ENCODE data around the gene PODN. TPM values are rescaled to one million over a fixed set of nuclear protein-coding genes. Genes with fewer than 3 reads are reported as not detected.
A peak's percentile ranks its signal among the peaks of the same experiment; 100 is the strongest.

The PODN gene
- total RNA-seq, 1 donor from 2014 or later, result 0.53 TPM

DNA sequence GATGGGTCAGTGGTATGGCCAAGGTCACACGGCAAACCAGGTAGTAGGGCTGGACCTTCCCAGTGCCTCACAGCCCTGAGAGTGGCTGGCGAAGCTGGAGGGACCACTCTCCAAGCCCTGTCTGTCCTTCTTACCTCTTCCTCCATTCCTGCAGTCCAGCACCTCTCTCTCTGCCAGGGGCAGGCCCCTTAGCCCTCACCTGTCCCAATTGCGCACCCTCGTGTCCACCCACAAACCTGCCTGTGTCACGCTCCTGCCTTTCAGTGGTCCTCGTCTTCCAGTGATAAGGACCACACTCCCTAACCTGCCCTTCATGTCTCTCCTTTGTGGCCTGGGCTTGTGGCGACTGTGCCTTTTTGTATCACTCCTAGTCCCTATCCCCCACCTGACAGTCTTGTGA, 3.4 kb downstream of the PODN start:
- H3K27me3 ChIP-seq (ENCODE audit: control insufficient read depth, insufficient read depth, low read length), result peaks cover 28% of the 10 kb centered on the region
- no peak for FAIRE-seq
- no peaks in the 10 kb centered on the region for H3K36me3 ChIP-seq (ENCODE audit: control insufficient read depth, insufficient read depth, low read length)
- TF ChIP-seq, protein P1, sequence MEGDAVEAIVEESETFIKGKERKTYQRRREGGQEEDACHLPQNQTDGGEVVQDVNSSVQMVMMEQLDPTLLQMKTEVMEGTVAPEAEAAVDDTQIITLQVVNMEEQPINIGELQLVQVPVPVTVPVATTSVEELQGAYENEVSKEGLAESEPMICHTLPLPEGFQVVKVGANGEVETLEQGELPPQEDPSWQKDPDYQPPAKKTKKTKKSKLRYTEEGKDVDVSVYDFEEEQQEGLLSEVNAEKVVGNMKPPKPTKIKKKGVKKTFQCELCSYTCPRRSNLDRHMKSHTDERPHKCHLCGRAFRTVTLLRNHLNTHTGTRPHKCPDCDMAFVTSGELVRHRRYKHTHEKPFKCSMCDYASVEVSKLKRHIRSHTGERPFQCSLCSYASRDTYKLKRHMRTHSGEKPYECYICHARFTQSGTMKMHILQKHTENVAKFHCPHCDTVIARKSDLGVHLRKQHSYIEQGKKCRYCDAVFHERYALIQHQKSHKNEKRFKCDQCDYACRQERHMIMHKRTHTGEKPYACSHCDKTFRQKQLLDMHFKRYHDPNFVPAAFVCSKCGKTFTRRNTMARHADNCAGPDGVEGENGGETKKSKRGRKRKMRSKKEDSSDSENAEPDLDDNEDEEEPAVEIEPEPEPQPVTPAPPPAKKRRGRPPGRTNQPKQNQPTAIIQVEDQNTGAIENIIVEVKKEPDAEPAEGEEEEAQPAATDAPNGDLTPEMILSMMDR (IDR thresholded peaks at IDR 0.05; ENCODE audit: insufficient read depth, low read length, severe bottlenecking), result no peak
- H3K4me3 ChIP-seq (ENCODE audit: low read depth, low read length), result no peak overlapping the region
- no peak for DNase-seq (ENCODE audit: low read depth)

DNA sequence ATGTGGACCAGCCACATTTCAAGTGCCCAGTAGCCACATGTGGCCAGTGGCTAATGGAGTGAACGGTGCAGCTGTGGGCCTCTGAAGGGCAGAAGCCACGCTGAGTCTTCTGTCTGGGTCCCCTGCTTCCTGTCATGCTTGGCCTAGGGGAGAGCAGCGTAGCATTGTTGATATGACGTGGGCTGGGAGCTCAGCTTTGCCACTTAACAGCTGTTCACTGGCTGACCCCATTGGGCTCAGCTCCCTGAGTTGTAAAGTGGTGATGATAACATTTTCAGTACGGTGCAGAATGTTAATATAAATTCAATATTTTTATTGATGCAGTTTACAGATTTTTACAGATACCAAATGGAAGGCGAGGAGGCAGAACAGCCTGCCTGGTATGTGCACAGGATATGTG, 4.5 kb downstream of the PODN start:
- H3K4me3 ChIP-seq (ENCODE audit: low read depth, low read length), result no peak overlapping the region
- FAIRE-seq, result no peak
- no peaks in the 10 kb centered on the region for H3K36me3 ChIP-seq (ENCODE audit: control insufficient read depth, insufficient read depth, low read length)
- TF ChIP-seq, protein P1 (IDR thresholded peaks at IDR 0.05; ENCODE audit: insufficient read depth, low read length, severe bottlenecking), result no peak
- H3K27me3 ChIP-seq (ENCODE audit: control insufficient read depth, insufficient read depth, low read length), result peaks cover 21% of the 10 kb centered on the region
- no peak for DNase-seq (ENCODE audit: low read depth)

DNA sequence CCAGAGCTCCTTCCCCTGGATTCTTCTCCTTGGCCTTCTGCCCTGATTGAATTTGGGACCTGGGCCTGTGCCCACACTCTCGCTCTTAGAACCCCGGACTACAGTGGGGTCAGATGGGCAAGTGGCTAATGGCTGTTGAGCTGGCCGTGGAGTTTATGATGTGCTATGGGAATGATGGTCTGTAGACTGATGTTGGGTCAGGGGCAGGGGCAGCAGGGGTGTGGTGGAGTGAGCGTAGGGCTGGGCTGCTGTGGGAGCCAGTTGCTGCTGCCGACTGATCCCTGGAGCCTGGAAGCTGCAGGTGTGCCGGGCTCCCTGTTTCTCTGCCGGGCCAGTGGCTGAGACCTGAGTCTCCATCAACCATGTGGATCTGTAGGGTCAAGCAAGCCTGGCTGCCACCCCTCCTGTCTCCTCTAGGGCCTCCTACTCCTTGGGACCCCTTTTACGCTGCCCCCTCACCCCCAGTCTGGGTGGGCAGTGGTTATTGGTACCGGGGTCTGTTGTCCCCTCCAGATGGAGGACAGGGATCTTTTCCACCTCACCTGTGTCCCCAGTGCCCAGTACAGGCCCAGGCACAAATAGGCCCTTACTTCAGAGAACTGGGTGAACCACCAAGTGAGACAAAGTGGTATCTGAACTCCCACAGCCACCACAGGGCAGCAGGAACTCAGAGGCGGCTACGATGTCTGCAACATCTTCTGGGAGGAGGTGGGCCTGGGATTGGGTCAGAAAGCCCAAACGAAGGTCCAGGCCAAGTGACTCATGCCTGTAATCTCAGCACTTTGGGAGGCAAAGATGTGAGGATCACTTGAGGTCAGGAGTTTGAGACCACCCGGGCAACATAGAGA, 5.1 kb downstream of the PODN start:
- no peak overlapping the region for H3K4me3 ChIP-seq (ENCODE audit: low read depth, low read length)
- no peak for FAIRE-seq
- no peaks in the 10 kb centered on the region for H3K36me3 ChIP-seq (ENCODE audit: control insufficient read depth, insufficient read depth, low read length)
- peaks cover 18% of the 10 kb centered on the region for H3K27me3 ChIP-seq (ENCODE audit: control insufficient read depth, insufficient read depth, low read length)
- TF ChIP-seq, protein P1 (IDR thresholded peaks at IDR 0.05; ENCODE audit: insufficient read depth, low read length, severe bottlenecking), result no peak
- no peak for DNase-seq (ENCODE audit: low read depth)

DNA sequence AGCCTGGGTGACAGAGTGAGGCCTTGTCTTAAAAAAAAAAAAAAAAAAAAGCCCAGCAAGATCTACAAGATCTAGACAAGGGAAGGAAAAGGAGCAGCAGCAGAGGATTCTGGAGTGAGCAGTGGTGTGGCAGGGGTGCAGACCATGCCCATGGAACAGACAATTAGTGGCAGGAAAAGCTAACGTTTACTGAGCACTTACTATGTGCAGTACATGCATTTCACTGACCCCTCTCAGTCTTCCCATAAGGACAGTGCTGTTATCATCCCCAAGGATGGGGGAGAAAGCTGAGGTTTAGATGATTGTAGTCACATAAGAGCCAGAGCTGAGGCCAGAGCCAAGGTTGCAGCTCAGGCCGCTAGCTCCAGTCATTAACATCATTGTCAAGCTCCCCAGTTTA, 5.9 kb downstream of the PODN start:
- DNase-seq (ENCODE audit: low read depth), result no peak
- H3K4me3 ChIP-seq (ENCODE audit: low read depth, low read length), result no peak overlapping the region
- peak; percentile 85 for FAIRE-seq
- peaks cover 12% of the 10 kb centered on the region for H3K27me3 ChIP-seq (ENCODE audit: control insufficient read depth, insufficient read depth, low read length)
- TF ChIP-seq, protein P1 (IDR thresholded peaks at IDR 0.05; ENCODE audit: insufficient read depth, low read length, severe bottlenecking), result no peak
- H3K36me3 ChIP-seq (ENCODE audit: control insufficient read depth, insufficient read depth, low read length), result no peaks in the 10 kb centered on the region

DNA sequence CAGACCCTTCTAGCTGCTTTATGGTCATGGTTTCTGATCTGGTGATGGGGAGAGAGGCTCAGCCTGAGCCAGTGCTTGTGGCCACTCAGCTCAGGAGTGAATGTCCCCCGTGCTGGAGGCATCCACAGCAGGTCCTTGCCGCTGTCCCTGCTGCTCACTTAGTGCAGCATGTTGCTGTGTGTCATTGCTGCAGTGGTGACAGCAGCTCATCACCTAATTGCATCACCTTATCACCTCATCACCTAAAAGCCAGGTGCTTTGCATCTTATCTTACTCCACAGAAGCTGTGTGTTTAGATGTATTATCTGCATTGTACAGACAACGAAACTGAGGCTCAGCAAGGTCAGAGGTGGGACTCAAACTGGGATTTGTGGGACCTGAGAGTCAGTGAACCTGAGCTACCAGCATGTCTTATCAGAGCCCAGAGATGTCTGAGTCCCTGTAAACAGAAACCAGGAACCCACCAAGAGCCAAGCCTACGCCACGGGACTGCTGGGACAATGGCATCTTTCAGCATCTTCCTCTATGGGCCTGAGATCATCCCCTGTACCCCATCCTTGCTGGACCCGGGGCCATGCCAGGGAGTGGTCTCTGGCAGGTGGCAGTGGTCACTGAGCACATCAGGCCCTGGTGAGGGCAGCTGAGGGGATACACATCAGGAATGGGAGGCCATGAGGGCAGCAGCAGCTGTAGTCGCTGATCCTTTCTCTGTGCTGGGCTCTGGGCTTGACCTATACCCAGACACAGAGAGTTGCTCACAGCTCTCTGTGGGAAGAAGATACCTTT, 6.5 kb downstream of the PODN start:
- DNase-seq (ENCODE audit: low read depth) (no peak), FAIRE-seq (no peak)

More for the DNA sequence above, 6.5 kb downstream of the PODN start:
- peaks cover 6% of the 10 kb centered on the region for H3K27me3 ChIP-seq (ENCODE audit: control insufficient read depth, insufficient read depth, low read length)
- no peaks in the 10 kb centered on the region for H3K36me3 ChIP-seq (ENCODE audit: control insufficient read depth, insufficient read depth, low read length)
- no peak overlapping the region for H3K4me3 ChIP-seq (ENCODE audit: low read depth, low read length)
- TF ChIP-seq, protein P1 (IDR thresholded peaks at IDR 0.05; ENCODE audit: insufficient read depth, low read length, severe bottlenecking), result no peak
